ENCODE data around the gene SYDE1.

DNA sequence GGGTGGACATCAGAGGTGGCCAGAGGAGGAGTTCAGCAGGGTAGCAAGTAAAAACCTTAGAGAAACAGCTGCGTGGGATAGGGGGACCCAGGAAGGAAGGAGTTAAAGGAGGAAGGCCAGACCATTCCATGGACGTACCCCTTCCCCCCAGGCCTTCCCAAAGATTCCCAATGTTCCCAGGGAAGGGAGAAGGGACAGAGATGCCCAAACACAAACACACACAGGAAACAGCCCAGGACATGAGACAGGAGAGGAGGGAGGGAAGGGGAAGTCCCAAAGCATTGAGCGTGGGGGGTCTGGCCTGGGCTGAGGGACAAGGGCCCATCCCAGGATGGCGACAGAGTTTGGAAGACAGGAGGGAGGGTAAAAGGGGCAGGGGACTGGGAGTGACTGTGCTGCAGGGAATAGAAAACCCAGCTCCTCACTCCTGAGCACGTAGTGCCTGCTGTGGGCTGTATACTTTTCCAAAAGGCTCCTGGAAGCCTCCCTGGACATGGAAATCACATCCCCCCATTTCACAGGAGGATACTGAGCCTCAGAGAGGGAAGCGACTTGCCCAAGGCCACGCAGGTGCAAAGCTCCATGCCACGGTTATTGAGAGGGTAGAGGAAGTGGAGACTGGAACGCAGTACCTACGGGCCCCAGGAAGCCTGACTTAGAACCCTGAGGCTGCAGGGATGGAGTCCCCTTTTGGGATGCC is 1.1 kb downstream of the SYDE1 start:
- TF ChIP-seq POLR2A (IDR thresholded peaks at IDR 0.05; ENCODE audit: low read depth): no peak
- TF ChIP-seq, protein P1, sequence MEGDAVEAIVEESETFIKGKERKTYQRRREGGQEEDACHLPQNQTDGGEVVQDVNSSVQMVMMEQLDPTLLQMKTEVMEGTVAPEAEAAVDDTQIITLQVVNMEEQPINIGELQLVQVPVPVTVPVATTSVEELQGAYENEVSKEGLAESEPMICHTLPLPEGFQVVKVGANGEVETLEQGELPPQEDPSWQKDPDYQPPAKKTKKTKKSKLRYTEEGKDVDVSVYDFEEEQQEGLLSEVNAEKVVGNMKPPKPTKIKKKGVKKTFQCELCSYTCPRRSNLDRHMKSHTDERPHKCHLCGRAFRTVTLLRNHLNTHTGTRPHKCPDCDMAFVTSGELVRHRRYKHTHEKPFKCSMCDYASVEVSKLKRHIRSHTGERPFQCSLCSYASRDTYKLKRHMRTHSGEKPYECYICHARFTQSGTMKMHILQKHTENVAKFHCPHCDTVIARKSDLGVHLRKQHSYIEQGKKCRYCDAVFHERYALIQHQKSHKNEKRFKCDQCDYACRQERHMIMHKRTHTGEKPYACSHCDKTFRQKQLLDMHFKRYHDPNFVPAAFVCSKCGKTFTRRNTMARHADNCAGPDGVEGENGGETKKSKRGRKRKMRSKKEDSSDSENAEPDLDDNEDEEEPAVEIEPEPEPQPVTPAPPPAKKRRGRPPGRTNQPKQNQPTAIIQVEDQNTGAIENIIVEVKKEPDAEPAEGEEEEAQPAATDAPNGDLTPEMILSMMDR (IDR thresholded peaks at IDR 0.05): no peak
- TF ChIP-seq POLR2AphosphoS5 (IDR thresholded peaks at IDR 0.05): no peak

Data from esophagus muscularis mucosa (tissue), 3 donors.